Left ventricle myocardium superior (tissue), 1 donor: ENCODE results near the gene MGAT5. TPM values are rescaled to one million over a fixed set of nuclear protein-coding genes. Genes with fewer than 3 reads are reported as not detected.
A peak's percentile ranks its signal among the peaks of the same experiment; 100 is the strongest.

Experiments used
- ATAC-seq: fragments of 200-7000 bp; cut with Tn5 transposase; one replicate; pipeline ENCODE4 v1.9.1; 2020; ENCODE audit warnings: mild to moderate bottlenecking, moderate library complexity
- DNase-seq: peaks from one replicate; pipeline ENCODE4 v3.0.0-alpha.2; 2020
- intact Hi-C: fragments of 100-400 bp; cut with micrococcal nuclease; formaldehyde crosslinking; loops from one replicate; pipeline ENCODE4 v1.11.0; 2022
- total RNA-seq: library from RNA; stranded (reverse); fragmentation: NEBNext Ultra II Directional; extraction: Animal tissue kit (Norgen Biotek cat#: 25700); gene quantifications from one replicate; pipeline ENCODE4 v1.2.1, GENCODE V29; 2021
- donor health status: DM: no; HTN: yes; CAD: no; lungs with severe emphysema.

Gene MGAT5
- total RNA-seq, 1 donor from 2014 or later = 98.1 TPM

DNA sequence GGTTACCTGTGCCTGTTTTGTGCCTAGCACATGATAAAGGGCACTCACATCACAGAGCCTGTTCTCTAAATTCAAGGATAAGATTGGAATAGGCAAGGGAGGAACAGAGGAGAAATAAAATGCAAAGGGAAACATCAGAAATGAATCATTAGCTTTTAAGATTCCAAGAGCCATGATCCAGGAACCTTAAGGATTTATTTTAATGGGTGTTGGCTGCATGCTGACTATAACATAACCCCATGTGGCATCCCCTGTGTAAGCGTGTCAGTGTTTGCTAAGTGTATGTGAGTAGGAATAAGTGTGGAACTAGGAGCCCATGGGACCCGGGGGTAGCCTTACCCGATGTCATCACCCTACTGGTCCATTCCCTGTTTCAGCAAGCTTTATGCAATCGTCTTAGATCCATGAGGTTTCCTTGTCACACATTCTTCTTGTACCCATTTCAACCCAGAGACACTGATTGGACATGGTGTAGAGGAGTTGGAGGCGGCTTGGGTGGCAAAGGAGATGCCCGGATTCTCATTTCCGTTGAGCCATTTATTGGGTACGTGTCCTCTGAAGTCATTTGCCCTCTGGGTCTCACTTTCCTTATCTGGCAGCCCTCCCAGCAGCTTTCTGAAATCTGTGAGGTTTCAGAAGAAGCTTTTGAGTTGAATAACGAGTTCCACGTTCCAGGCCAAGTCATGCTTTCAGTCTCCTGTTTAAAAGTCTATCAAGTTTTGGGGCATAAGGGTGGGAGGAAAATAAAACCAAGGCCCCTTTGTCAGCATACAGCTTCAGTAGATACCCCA is 117.0 kb downstream of the MGAT5 start:
- ATAC-seq = no peak
- intact Hi-C loops = no loop called here
- no peak for DNase-seq

- intact Hi-C loops = no loop called here
- DNase-seq = no peak
- ATAC-seq = no peak
These were observed 118.3 kb downstream of the MGAT5 start for GRCh38 chr2:134372141-134372540.

DNA sequence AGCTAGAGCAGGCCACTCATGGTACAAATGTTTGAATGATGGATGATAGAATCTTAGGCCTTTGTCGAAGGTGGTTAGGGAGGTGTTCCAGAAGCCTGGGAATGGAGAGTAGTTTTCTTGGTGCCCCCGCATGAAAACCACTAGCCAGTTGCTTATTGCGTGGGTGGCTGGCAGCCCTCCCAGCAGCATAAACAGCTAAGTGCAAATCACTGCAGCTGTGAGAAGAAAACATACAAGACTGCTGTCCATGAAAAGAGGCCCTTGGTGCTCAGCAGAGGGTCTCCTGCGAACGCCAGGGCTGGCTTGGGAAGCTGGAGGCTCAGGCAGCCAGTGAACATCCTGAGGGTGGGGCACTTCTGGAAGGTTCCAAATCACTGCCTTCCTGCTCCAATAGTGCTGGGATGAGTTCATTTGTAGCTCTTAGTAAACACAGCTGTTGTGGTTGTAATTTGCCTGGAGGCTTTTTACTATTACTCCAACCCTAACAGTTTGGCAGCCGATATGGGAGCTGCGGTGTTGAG is 118.8 kb downstream of the MGAT5 start:
- intact Hi-C loops = no loop called here
- ATAC-seq = peak; percentile 72
- DNase-seq = peak; percentile 74

GRCh38 chr2:134375935-134376334 is 122.1 kb downstream of the MGAT5 start:
- intact Hi-C loops = no loop called here
- ATAC-seq (peak; percentile 55), DNase-seq (peak; percentile 35)

- no peak for DNase-seq
- intact Hi-C loops = no loop called here
- ATAC-seq = peak; percentile 9
These were observed 123.9 kb downstream of the MGAT5 start for GRCh38 chr2:134377730-134378129.

- ATAC-seq (peak; percentile 56), DNase-seq (peak; percentile 40)
- intact Hi-C loops = no loop called here
These were observed 125.4 kb downstream of the MGAT5 start for GRCh38 chr2:134379293-134379692.

- no peak for DNase-seq
- intact Hi-C loops = no loop called here
- peak; percentile 50 for ATAC-seq
These were observed 125.8 kb downstream of the MGAT5 start for GRCh38 chr2:134379722-134380121.

DNA sequence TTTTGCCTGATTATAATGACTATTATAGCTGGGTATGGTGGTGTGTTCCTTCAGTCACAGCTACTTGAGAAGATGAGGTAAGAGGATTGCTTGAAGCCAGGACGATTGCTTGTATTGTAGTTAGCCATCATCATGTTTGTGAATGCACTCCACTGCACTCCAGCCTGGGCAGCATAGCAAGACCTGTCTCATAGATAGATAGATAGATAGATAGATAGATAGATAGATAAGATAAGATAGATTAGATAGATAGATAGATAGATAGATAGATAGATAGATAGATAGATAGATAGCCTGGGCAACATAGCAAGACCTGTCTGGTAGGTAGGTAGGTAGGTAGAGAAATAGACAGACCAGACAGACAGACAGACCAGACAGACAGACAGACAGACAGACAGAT is 127.3 kb downstream of the MGAT5 start:
- no peak for ATAC-seq
- intact Hi-C loops = no loop called here
- DNase-seq = no peak

DNA sequence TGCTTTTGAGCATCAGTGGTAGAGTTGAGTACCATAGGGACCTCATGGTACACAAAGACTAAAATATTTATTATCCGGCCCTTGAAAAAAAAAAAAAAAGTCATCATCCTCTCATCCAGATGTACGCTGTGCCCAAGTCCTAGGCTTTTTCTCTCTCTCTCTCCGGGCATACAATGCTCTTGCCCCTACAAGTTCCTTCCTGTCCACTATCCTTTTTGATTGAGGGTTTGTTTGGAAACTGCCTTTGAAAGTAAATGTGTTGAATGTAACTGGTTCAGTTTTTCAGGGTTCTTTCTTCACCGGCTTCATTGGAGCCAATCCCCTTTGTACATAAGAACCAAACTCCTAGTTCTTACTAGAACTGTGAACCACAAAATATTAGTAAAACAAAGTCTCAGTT is 130.3 kb downstream of the MGAT5 start:
- ATAC-seq = no peak

DNA sequence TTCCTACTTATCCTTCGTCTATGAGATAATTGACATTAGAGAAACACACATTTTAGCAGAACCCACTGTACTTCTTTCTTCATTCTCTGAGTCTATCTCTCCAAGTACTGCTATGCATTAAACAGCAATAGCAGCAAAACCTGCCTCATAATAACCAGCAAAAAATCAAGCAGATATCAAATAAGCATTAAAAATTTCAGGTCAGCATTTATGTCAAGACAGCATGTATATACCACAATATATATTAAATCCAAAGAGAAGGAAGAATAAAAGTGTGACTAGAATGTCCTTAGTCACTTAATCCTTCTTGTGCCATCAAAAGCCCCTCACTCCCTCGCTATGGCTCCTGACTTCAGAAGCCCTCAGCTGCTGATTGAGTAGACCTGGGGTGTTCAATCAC is 131.3 kb downstream of the MGAT5 start:
- intact Hi-C loops = no loop called here
- no peak for ATAC-seq
- DNase-seq = no peak

More for the DNA sequence above, 130.3 kb downstream of the MGAT5 start:
- intact Hi-C loops = no loop called here
- DNase-seq = no peak

DNA sequence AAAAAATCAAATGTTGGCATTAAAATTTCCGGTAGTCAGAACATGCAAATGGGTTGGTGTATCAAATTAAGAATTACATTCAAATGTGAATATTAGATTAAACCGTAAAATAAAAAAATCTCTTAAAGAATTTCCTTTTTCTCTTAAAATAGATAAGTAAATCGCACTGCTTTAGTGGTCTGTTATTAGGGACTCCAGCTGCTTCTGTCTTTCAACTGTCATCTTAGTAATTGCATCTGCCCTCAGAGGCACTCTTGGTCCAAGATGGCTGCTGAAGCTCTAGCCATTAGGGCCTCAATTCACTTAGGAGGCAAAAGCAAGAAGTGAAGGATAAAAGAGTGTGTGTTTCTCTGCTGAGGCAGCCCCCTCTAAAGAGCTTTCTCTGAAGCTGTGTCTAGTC is 132.4 kb downstream of the MGAT5 start:
- no peak for DNase-seq
- intact Hi-C loops = no loop called here
- no peak for ATAC-seq

- intact Hi-C loops = no loop called here
- ATAC-seq (no peak), DNase-seq (no peak)
These were observed 135.5 kb downstream of the MGAT5 start for GRCh38 chr2:134389381-134389780.

- ATAC-seq (no peak), DNase-seq (no peak)
- intact Hi-C loops = no loop called here
These were observed 137.9 kb downstream of the MGAT5 start for GRCh38 chr2:134391751-134392160.

DNA sequence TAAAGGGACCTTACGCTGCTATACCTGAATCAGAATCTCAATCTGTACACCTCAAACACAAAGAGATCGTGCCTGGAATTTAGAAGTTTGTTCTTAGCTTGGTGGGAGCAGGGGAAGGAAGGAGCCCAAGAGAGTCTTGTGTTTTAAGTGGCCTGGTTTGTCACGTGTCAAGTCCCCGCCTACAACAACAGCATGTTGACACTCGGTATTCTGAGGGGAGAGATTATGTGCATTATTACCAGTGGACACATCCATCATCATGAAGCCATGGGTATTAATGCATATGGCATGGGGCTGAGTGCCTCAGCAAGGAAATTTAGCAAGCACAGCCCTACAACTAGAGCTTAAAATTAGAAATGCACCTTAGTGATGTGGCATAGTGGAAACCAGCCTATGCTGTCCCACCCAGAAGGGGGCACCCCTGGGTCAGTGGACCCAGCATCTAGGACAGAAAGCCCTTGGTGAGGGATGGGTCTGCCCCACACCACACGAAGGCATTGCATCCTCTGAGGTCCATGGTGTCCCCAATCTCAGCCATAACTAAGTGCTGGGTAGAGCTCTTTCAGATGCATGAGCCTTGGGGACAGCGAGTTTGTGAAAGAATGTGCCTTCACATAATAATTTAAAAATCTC is 138.7 kb downstream of the MGAT5 start:
- intact Hi-C loops = no loop called here
- DNase-seq (no peak), ATAC-seq (peak; percentile 39)

GRCh38 chr2:134393075-134393461 is 139.2 kb downstream of the MGAT5 start:
- intact Hi-C loops = no loop called here
- no peak for DNase-seq
- ATAC-seq = peak; percentile 75

DNA sequence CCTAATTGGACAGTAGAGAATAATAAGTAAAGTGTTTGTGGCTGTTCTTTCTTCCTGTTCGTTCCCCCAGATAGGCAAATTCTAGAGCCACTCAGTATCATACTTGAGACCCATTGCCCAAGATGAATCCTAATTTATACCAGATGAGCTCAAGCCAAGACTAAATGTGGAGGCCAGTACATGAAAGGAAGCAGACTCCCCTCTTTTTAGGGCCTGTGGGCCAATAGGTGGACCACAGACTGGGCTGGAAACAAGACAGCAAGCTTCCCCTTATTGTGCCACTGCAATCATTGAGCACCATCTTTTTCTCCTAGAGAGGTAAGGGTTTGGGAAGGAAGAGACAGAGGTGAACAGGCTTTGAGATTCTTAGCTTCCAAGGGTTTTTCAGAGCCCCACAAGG is 141.9 kb downstream of the MGAT5 start:
- DNase-seq (no peak), ATAC-seq (no peak)
- intact Hi-C loops = no loop called here

DNA sequence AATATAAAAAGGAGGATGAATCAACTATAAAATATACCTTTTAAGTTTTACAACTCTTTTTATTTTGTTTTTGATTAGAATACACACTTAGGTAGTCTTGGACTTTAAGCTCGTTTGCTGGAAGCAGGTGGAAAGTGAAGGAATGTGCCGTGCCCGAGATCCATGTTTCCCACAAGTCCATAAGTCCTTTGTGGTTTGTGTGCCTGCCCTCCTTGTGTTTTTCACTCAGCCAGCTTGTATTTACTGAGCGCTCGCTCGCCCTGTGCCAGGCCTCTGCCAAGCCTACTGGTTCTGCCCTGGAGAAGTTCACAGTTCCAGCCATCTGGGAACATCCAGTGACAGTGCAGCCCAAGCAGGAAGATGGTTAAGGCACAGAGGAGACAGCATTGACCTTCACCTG is 142.6 kb downstream of the MGAT5 start:
- intact Hi-C loops = no loop called here
- DNase-seq (peak; percentile 43), ATAC-seq (peak; percentile 40)

- DNase-seq = no peak
- intact Hi-C loops = no loop called here
- ATAC-seq = no peak
These were observed 143.4 kb downstream of the MGAT5 start for GRCh38 chr2:134397146-134397896.

DNA sequence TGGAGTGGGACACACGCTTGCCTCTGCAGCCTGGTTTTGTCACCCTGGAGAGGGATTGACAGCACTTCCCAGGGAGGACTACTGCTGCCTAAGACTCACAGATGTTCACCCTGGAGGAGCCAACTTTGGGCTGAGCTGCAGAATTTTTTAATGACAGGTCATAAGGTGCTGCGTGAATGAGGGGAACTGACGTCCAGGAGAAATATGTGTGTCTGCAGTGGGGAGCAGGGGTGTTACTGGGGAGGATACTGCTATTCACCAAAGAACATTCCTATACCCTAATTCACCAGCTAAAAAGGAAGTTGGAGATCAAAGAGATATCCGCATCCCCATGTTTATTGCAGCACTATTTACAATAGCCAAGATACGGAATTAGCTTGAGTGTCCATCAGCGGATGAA is 144.4 kb downstream of the MGAT5 start:
- DNase-seq = no peak
- intact Hi-C loops = no loop called here

DNA sequence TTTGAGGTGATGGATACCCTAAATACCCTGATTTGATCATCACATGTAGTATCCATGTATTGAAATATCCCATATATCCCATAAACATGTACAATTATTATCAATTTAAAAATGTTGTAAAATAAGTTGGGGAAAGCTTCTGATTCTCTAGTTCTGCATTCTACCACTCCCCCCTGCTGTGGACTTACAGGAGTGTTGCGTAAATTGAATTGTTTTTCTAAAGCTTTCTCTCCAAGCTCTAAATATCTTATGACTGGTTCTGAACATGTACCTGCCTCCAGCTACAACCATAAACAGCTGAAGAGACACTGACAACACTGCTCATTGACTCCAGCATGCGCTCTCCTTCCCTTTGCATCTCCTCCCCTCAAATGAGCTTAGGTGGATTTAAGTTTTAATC is 145.2 kb downstream of the MGAT5 start:
- ATAC-seq (no peak), DNase-seq (no peak)
- intact Hi-C loops = no loop called here

More for the DNA sequence above, 144.4 kb downstream of the MGAT5 start:
- ATAC-seq = no peak
